Measurements from ENCODE around the gene EMD.
A peak's percentile ranks its signal among the peaks of the same experiment; 100 is the strongest.

Gene EMD

GRCh38 chrX:154355094-154355775, 23.9 kb upstream of the EMD start:
- no peak for DNase-seq (ENCODE audit: low read depth)

DNA sequence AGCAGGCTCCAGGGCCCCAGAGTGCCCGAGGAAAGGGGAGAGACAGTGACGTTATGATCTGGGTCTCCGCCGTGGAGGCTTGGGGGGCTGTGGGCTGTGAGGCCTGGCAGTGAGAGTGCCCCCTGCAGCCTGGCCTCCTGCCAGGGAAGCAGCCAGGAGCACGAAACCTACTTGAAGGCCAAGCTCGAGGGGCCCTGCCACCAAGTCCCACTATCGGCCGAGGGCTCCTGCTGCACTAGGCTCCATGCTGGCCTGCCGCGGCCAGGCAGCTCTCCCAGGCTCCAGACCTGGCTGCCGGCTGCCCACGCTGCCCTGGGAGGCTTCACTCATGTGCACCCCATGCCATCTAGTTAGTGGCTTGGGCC, 23.3 kb upstream of the EMD start:
- DNase-seq (ENCODE audit: low read depth): no peak

GRCh38 chrX:154356596-154356995, 22.5 kb upstream of the EMD start:
- DNase-seq (ENCODE audit: low read depth): no peak

- DNase-seq (ENCODE audit: low read depth): no peak
These were observed 21.9 kb upstream of the EMD start for GRCh38 chrX:154357205-154357604.

DNA sequence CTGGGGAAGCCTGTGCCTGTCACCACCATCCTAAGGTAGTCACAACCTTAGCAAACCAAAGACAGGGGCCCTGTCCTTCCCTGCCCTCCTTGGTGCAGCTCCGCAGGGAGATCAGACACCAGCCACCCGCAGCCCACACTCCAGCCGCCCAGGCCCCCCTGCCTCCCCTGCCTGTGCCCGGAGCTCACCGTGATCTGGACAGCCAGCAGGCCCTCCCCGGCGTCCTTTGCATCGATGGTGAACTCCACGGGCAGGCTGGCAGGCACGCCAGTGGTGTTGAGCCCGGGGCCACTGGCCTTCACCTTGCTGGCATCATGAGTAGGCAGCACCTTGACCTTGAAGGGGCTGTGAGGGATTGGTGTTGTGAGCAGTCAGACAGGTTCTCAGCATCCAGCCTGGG, 21.1 kb upstream of the EMD start:
- DNase-seq (ENCODE audit: low read depth): no peak

- DNase-seq (ENCODE audit: low read depth): no peak
These were observed 20.3 kb upstream of the EMD start for GRCh38 chrX:154358829-154359228.

- DNase-seq (ENCODE audit: low read depth): no peak
These were observed 19.5 kb upstream of the EMD start for GRCh38 chrX:154359362-154360154.

DNA sequence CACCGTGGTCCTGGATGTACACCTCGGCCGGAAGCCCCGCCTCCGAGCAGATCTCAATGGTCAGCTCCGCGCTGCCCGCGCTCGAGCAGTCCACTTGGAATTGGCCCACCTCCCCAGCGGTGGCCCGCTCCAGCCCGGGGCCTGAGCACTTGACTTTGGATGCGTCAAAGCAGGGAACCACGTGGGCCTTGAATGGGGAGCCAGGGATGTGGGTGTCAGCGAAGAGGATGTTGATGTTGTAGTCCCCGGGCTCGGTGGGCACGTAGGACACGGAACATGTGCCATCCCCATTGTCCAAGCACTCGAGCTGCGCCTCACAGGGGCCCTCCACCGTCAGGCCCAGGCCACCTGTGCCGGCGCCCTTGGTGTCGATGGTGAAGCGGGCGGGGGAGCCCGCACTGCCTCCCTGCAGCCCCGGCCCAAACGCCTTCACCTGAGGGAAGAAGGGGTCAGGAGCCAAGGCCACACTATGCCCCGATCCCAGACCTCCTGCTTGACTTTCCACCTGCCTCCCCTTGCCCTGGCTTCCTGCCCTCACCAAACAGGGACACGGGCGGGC, 18.9 kb upstream of the EMD start:
- no peak for DNase-seq (ENCODE audit: low read depth)

DNA sequence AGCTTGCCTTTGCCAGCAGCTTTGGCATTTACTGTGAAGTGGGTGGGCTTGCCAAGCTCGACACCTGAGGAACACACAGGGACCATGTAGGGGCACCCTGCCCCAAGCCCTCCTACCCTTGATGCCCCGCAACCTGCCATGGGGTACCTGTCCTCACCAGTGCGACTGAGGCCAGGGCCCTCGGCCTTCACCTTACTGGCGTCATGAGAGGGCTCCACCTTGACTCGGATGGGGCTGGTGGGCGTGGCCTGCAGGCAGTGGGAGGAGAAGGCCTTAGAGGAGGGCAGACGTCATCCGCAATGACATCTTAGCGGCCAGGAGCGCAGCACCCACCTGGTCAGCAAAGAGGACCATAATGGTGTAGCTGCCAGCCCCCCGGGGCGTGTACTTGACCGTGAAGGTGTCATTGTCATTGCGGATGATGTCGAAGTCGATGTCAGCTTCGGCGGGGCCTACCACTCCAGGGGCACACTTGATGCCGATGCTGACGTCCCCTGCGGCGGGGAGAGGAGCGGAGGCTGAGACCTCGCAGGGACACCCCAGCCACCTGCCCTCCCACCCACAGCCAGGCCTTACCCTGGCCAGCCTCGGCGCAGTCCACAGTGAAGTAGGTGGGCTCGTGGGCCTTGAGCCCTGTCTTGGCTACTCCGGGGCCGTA, 16.9 kb upstream of the EMD start:
- DNase-seq (ENCODE audit: low read depth): no peak

DNA sequence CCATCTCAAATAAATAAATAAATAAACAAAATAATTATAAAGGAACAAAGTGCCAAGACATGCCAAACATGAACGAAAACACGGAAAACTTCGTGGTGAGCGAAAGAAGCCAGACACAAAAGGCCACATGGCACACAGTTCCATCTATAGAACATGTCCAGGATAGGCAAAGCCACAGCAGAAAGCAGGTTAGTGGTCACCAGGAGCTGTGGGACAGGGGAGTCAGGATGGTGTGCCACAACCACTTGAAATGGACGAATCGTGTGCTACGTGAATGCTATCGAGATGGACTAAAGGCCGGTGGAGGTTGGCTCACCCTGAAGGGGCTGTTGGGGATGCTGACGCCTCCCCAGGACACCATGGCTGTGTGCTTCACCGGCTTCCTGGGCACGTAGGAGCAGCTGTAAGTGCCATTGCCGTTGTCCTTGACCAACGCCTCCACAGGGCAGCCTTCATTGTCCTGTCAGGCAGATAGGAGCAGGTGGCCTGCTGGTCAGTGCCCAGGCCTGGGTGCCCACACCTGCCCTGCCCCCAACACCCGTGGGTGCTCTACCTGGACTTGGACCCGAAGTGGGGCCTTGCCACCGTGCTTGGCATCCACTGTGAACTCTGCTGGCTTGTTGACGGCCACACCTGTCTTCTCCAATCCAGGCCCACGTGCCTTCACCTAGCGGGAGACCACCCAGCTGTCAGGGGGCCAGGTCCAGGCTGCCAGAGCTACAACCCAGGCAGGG, 15.2 kb upstream of the EMD start:
- no peak for DNase-seq (ENCODE audit: low read depth)

- no peak for DNase-seq (ENCODE audit: low read depth)
These were observed 14.0 kb upstream of the EMD start for GRCh38 chrX:154365052-154365600.

DNA sequence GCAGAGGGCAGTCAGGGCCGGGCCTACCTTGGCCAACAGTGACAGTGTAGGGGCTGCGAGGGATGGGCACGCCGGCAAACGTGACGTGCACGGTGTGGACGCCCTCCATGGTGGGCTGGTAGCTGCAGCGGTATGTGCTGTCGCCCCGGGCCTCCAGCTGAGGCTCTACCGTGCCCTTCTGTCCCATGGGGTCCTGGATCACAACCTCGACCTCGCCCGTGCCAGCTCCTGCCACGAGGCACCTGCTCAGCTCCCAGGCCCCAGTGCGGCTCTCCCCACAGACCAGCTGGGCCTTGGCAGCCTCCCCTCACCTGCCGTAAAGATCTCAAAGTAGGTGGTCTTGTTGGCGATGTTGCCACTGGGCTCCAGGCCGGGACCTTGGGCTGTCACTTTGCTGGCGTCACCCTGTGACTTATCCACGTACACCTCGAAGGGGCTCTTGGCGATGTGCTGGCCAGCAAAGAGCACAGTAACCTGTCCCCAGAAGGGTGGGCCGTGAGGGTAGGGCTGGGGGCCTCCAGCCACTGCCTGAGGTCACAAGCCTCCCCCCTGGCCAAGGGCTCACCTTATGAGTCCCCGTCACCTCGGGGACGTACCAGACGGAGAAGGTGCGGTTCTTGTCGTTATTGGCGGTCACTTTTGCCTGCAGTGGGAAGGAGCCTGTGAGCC, 13.0 kb upstream of the EMD start:
- DNase-seq (ENCODE audit: low read depth): no peak

GRCh38 chrX:154366666-154367055, 12.4 kb upstream of the EMD start:
- DNase-seq (ENCODE audit: low read depth): no peak

DNA sequence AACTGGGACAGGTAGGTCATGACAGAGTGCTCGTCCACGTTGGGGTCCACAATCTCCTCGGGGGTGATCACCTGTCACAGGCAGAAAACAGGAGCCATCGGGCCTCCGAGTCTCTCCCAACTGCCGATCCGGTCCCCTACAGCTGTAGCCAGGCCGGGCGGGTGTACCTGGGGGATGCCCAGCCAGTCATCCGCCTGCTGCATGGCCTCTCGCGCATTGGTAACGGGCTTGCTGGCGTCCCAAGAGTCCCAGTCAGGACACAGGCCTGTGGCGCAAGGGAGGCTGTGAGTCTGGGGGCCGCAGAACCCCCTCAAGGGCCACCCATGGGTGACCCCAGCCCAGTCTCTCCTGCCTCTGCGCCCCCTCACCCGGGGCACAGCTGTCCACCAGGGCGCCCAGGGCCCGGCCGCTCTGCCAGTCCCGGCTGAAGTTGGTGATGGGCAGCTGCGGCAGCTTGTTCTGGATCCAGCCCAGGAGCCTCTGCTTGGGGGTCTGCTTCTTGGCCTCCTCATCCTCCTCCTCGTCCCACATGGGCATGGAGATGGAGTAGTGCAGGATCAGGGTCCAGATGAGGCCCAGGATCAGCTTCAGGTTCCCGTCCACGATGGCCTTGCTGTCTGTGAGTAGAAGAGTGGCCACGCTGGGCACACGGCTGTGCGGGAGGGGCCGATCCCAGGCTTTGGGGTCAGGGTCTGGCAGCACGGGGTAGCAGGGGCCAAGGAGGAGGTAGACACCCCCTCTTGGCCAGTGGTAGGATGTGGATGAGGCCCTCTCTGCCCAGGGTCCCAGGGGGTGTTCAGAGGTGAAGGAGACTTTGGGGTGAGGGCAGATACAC, 11.4 kb upstream of the EMD start:
- DNase-seq (ENCODE audit: low read depth): no peak

- DNase-seq (ENCODE audit: low read depth): peak; percentile 81
These were observed 10.3 kb upstream of the EMD start for GRCh38 chrX:154368630-154369448.

DNA sequence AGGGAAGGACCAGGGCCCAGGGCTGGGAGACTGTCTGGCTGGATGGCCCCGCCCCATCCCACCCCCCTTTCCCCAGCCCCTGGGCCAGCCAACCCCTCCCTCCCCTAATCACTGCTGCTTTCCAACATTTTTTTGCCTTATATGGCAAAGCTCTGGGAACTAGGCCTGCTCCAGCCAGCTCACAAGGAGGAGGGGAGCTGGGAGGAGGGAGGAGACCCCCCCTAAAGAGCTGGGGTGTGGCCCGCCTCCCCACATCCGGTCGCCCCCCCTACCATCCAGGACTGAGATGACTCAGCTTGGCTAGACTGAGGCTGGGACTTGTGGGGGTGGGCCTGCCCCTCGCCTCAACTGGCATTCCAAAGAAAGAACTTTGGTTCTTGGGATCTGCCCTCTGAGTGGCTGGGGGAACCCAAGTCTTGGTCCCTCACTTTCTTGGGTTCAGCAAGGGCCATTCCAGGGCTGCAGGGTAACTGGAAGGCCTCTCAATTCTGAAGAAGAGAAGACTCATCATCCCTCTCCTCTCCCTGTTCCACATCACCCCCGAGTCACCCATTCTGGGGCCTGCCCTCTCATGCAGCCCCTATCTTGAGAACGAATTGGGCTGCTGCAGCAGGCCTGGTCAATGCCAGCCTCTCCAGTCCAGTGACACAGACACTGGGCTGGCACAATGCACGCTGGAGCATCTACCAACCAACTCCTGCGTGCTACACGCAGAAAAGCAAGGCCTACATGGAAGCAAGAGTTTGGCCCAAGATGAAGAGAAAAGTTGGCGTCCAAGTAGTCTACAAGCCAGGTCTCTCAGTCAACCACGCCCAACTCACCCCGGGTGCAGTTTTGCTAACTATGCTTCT, 9.4 kb upstream of the EMD start:
- peak; percentile 74 for DNase-seq (ENCODE audit: low read depth)

GRCh38 chrX:154370300-154371016, 8.6 kb upstream of the EMD start:
- no peak for DNase-seq (ENCODE audit: low read depth)

Measured in HS-27A (cell line).